Measurements from ENCODE around the gene NAA10. TPM values are rescaled to one million over a fixed set of nuclear protein-coding genes. Genes with fewer than 3 reads are reported as not detected.
"Not testable (repeated sequence)": the region's sequence is repeated elsewhere in the genome, so short reads cannot be mapped to it uniquely, and the experiment has no call there.

The NAA10 gene
- total RNA-seq, 1 experiment from 2014 or later = 246 TPM

DNA sequence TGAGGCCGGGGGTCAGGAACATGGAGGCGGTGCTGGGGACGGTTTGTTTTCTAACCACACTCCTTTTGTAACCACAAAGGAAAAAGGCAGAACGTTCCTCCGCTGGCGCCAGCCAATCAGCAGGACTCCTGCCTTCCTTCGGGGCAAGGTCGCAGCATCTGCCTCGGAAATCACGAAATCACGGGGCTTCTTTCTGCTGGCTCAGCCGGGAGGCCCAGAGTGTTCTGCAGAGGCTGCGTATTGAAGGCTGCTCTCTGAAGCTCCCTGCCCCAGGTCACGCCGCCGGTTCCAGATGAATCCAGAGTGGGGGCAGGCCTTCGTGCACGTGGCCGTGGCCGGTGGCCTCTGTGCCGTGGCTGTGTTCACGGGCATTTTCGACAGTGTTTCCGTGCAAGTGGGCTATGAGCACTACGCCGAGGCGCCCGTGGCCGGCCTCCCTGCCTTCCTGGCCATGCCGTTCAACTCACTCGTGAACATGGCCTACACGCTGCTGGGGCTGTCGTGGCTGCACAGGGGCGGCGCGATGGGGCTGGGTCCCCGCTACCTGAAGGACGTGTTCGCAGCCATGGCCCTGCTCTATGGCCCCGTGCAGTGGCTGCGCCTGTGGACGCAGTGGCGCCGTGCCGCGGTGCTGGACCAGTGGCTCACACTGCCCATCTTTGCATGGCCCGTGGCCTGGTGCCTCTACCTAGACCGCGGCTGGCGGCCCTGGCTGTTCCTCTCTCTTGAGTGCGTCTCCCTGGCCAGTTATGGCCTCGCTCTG, 47.1 kb upstream of the NAA10 start:
- BruUV-seq (replicated peaks) = no TSS peak
- ATAC-seq (no peak), DNase-seq (ENCODE audit: low read depth, low spot score) (no peak)
- TF ChIP-seq, protein P1, sequence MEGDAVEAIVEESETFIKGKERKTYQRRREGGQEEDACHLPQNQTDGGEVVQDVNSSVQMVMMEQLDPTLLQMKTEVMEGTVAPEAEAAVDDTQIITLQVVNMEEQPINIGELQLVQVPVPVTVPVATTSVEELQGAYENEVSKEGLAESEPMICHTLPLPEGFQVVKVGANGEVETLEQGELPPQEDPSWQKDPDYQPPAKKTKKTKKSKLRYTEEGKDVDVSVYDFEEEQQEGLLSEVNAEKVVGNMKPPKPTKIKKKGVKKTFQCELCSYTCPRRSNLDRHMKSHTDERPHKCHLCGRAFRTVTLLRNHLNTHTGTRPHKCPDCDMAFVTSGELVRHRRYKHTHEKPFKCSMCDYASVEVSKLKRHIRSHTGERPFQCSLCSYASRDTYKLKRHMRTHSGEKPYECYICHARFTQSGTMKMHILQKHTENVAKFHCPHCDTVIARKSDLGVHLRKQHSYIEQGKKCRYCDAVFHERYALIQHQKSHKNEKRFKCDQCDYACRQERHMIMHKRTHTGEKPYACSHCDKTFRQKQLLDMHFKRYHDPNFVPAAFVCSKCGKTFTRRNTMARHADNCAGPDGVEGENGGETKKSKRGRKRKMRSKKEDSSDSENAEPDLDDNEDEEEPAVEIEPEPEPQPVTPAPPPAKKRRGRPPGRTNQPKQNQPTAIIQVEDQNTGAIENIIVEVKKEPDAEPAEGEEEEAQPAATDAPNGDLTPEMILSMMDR (IDR thresholded peaks at IDR 0.05) = no peak
- TF ChIP-seq TCF7L2 (IDR thresholded peaks at IDR 0.05; ENCODE audit: low read depth, low read length) (no peak), POLR2AphosphoS5 (IDR thresholded peaks at IDR 0.05; ENCODE audit: low read depth, low read length) (no peak), SIN3A (IDR thresholded peaks at IDR 0.05; ENCODE audit: borderline replicate concordance, insufficient read depth, low read depth, low read length) (no peak)
- TF ChIP-seq, protein P2, sequence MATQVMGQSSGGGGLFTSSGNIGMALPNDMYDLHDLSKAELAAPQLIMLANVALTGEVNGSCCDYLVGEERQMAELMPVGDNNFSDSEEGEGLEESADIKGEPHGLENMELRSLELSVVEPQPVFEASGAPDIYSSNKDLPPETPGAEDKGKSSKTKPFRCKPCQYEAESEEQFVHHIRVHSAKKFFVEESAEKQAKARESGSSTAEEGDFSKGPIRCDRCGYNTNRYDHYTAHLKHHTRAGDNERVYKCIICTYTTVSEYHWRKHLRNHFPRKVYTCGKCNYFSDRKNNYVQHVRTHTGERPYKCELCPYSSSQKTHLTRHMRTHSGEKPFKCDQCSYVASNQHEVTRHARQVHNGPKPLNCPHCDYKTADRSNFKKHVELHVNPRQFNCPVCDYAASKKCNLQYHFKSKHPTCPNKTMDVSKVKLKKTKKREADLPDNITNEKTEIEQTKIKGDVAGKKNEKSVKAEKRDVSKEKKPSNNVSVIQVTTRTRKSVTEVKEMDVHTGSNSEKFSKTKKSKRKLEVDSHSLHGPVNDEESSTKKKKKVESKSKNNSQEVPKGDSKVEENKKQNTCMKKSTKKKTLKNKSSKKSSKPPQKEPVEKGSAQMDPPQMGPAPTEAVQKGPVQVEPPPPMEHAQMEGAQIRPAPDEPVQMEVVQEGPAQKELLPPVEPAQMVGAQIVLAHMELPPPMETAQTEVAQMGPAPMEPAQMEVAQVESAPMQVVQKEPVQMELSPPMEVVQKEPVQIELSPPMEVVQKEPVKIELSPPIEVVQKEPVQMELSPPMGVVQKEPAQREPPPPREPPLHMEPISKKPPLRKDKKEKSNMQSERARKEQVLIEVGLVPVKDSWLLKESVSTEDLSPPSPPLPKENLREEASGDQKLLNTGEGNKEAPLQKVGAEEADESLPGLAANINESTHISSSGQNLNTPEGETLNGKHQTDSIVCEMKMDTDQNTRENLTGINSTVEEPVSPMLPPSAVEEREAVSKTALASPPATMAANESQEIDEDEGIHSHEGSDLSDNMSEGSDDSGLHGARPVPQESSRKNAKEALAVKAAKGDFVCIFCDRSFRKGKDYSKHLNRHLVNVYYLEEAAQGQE (IDR thresholded peaks at IDR 0.05; ENCODE audit: insufficient read depth in 1 of 2, low read depth in 2 of 2, low read length in 1 of 2) = no peak
- H3K9me3 ChIP-seq (ENCODE audit: control insufficient read depth, insufficient read depth, low read depth, low read length) = no peaks in the 10 kb centered on the region
- H3K4me3 ChIP-seq (ENCODE audit: low read depth in 2 of 2, low read length in 2 of 2) = no peak overlapping the region
- intact Hi-C loops (cut with micrococcal nuclease; ENCODE audit: unreplicated experiment) = no loop called here
- no peaks in the 10 kb centered on the region for H3K36me3 ChIP-seq (ENCODE audit: control insufficient read depth, insufficient read depth, low read length)
- no peak overlapping the region for H3K27ac ChIP-seq (ENCODE audit: low read length)
- H3K4me1 ChIP-seq (ENCODE audit: control insufficient read depth, insufficient read depth, low read length) = peaks cover 5% of the 10 kb centered on the region
- in situ Hi-C loops (cut with HindIII; ENCODE audit: low pct_unique_long_range_greater_than_20kb, low sequenced_read_pairs) = no loop called here
- CTCF ChIA-PET = no interaction called here
- H3K27me3 ChIP-seq (ENCODE audit: control insufficient read depth, insufficient read depth, low read length) = no peaks in the 10 kb centered on the region
- POLR2A ChIA-PET = no interaction called here

DNA sequence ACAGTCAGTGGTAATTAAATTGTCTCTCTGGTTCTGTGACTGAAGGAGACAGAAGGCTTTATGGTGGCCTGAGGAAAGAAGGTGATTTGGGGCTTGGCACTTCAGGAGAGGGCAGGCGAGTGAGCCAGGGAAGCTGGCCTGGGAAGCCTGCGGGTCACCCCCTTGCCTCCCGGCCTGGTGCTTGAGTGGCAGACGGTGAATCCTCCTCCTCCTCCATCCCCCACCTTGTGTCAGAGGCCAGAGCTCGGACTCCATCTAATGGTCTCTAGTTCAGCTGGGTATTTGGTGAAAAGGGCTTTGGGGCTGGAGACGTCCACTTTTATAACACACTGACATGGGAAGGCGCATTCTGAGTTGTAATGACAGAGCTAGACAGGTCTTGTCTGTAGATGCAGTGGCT, 46.4 kb upstream of the NAA10 start:
- DNase-seq (ENCODE audit: low read depth, low spot score) = no peak
- no peak for ATAC-seq
- CTCF ChIA-PET = no interaction called here
- H3K9me3 ChIP-seq (ENCODE audit: control insufficient read depth, insufficient read depth, low read depth, low read length) = no peaks in the 10 kb centered on the region
- peaks cover 5% of the 10 kb centered on the region for H3K4me1 ChIP-seq (ENCODE audit: control insufficient read depth, insufficient read depth, low read length)
- no peak overlapping the region for H3K4me3 ChIP-seq (ENCODE audit: low read depth in 2 of 2, low read length in 2 of 2)
- H3K27ac ChIP-seq (ENCODE audit: low read length) = no peak overlapping the region
- no peak for TF ChIP-seq SIN3A (IDR thresholded peaks at IDR 0.05; ENCODE audit: borderline replicate concordance, insufficient read depth, low read depth, low read length)
- no peak for TF ChIP-seq TCF7L2 (IDR thresholded peaks at IDR 0.05; ENCODE audit: low read depth, low read length)
- TF ChIP-seq POLR2AphosphoS5 (IDR thresholded peaks at IDR 0.05; ENCODE audit: low read depth, low read length) = no peak
- TF ChIP-seq, protein P1 (IDR thresholded peaks at IDR 0.05) = no peak
- TF ChIP-seq, protein P2 (IDR thresholded peaks at IDR 0.05; ENCODE audit: insufficient read depth in 1 of 2, low read depth in 2 of 2, low read length in 1 of 2) = no peak
- no peaks in the 10 kb centered on the region for H3K36me3 ChIP-seq (ENCODE audit: control insufficient read depth, insufficient read depth, low read length)
- intact Hi-C loops (cut with micrococcal nuclease; ENCODE audit: unreplicated experiment) = no loop called here
- no peaks in the 10 kb centered on the region for H3K27me3 ChIP-seq (ENCODE audit: control insufficient read depth, insufficient read depth, low read length)
- POLR2A ChIA-PET = no interaction called here
- in situ Hi-C loops (cut with HindIII; ENCODE audit: low pct_unique_long_range_greater_than_20kb, low sequenced_read_pairs) = no loop called here
- no TSS peak for BruUV-seq (replicated peaks)

DNA sequence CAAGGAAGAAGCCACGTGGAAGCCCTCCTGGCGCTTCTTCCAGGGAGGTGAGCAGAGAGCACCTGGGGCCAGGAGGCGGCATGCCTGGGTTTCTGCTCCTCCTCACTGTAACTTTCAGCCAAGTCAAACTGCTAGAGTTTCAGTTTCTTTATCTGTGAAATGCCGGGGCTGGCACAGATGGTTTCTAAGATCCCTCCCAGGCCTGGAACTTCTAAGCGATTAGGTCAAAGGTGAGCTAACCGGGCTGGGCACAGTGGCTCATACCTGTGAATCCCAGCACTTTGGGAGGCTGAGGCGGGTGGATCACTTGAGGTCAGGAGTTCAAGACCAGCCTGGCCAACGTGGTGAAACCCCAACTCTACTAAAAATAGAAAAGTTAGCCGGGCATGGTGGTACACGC, 45.6 kb upstream of the NAA10 start:
- DNase-seq (ENCODE audit: low read depth, low spot score); H3K36me3 ChIP-seq (ENCODE audit: control insufficient read depth, insufficient read depth, low read length); H3K4me1 ChIP-seq (ENCODE audit: control insufficient read depth, insufficient read depth, low read length); BruUV-seq (replicated peaks); intact Hi-C loops (cut with micrococcal nuclease; ENCODE audit: unreplicated experiment); ATAC-seq; H3K27ac ChIP-seq (ENCODE audit: low read length); POLR2A ChIA-PET; H3K27me3 ChIP-seq (ENCODE audit: control insufficient read depth, insufficient read depth, low read length); CTCF ChIA-PET; H3K4me3 ChIP-seq (ENCODE audit: low read depth in 2 of 2, low read length in 2 of 2); in situ Hi-C loops (cut with HindIII; ENCODE audit: low pct_unique_long_range_greater_than_20kb, low sequenced_read_pairs); H3K9me3 ChIP-seq (ENCODE audit: control insufficient read depth, insufficient read depth, low read depth, low read length): not testable (repeated sequence)

Data from Panc1 (cell line).